IMR-90 (cell line): ENCODE data around the gene TTF1. TPM values are rescaled to one million over a fixed set of nuclear protein-coding genes. Genes with fewer than 3 reads are reported as not detected.

Source experiments
- ATAC-seq: fragments of 200-7000 bp; cut with Tn5 transposase; 2 replicates; pipeline ENCODE4 v1.9.1; 2020; ENCODE audit warnings: low read depth, mild to moderate bottlenecking, moderate library complexity
- BruUV-seq: library from RNA; stranded (reverse); fragments of 400-500 nt; replicated peaks from 2 replicates; lab custom pipeline; 2021; lab: Mats Ljungman, UMichigan
- CTCF ChIA-PET: fragments of 300-600 bp; formaldehyde crosslinking; extraction: SDS; loops from one replicate; lab custom pipeline; 2021; ENCODE audit warnings: antibody characterized with exemption; lab: Yijun Ruan, JAX
- POLR2A ChIA-PET: fragments of 300-600 bp; sonication (Branson Sonifier 250); formaldehyde crosslinking; loops from one replicate; lab custom pipeline; 2022; ENCODE audit warnings: antibody characterized with exemption; ENCODE audit not compliant: unreplicated experiment; lab: Charles Lee
- DNase-seq: peaks from one replicate; pipeline ENCODE4 v3.0.0; 2013
- H2AFZ ChIP-seq: replicated peaks from 2 replicates; pipeline ENCODE3; 2013; ENCODE audit warnings: low read length, mild to moderate bottlenecking; ENCODE audit not compliant: poor library complexity
- H2AK5ac ChIP-seq: 2 replicates; pipeline ENCODE4 v1.6.1; 2013; ENCODE audit warnings: low read depth, low read length, inconsistent platforms
- H2AK9ac ChIP-seq: replicated peaks from 2 replicates; pipeline ENCODE3; 2013; ENCODE audit warnings: mild to moderate bottlenecking, low read depth, low read length, moderate library complexity; ENCODE audit not compliant: poor library complexity
- H2BK120ac ChIP-seq: 2 replicates; pipeline ENCODE4 v1.6.1; 2013; ENCODE audit warnings: low read depth, low read length, inconsistent platforms
- H2BK15ac ChIP-seq: 3 replicates; pipeline ENCODE4 v1.6.1; 2013; ENCODE audit warnings: low read depth, low read length, inconsistent platforms
- H2BK20ac ChIP-seq: 2 replicates; pipeline ENCODE4 v1.6.1; 2013; ENCODE audit warnings: low read depth, mild to moderate bottlenecking, inconsistent platforms, low read length, moderate library complexity
- H2BK5ac ChIP-seq: 2 replicates; pipeline ENCODE4 v1.6.1; 2013; ENCODE audit warnings: mild to moderate bottlenecking, low read depth, low read length, inconsistent platforms; ENCODE audit not compliant: poor library complexity, severe bottlenecking
- H3K14ac ChIP-seq: replicated peaks from 2 replicates; pipeline ENCODE4 v1.6.1; 2013; ENCODE audit warnings: low read depth, low read length, inconsistent platforms
- H3K18ac ChIP-seq: 2 replicates; pipeline ENCODE4 v1.6.1; 2013; ENCODE audit warnings: low read depth, low read length, control low read depth
- H3K23ac ChIP-seq: 2 replicates; pipeline ENCODE4 v1.6.1; 2013; ENCODE audit warnings: low read depth, low read length, inconsistent platforms
- H3K27ac ChIP-seq: 2 replicates; pipeline ENCODE4 v1.5.1; 2013; ENCODE audit warnings: mild to moderate bottlenecking, control low read depth, low read length; ENCODE audit not compliant: insufficient read depth
- H3K27me3 ChIP-seq: 2 replicates; pipeline ENCODE4 v1.6.1; 2013; ENCODE audit warnings: low read length; ENCODE audit not compliant: control insufficient read depth, insufficient read depth
- H3K36me3 ChIP-seq: 2 replicates; pipeline ENCODE4 v1.6.1; 2013; ENCODE audit warnings: low read length, mixed read lengths; ENCODE audit not compliant: control insufficient read depth, insufficient read depth
- H3K4ac ChIP-seq: 2 replicates; pipeline ENCODE4 v1.6.1; 2013; ENCODE audit warnings: low read depth, low read length, inconsistent platforms
- H3K4me1 ChIP-seq: 2 replicates; pipeline ENCODE4 v1.6.1; 2013; ENCODE audit warnings: low read length, mixed read lengths; ENCODE audit not compliant: control insufficient read depth, insufficient read depth
- H3K4me2 ChIP-seq: 2 replicates; pipeline ENCODE4 v1.6.1; 2013; ENCODE audit warnings: low read depth, mild to moderate bottlenecking, control low read depth, low read length, moderate library complexity
- H3K4me3 ChIP-seq: 2 replicates; pipeline ENCODE4 v1.5.1; 2013; ENCODE audit warnings: low read depth, mild to moderate bottlenecking, control low read depth, low read length, moderate library complexity; ENCODE audit not compliant: insufficient read depth
- H3K56ac ChIP-seq: 2 replicates; pipeline ENCODE4 v1.6.1; 2013; ENCODE audit warnings: low read length, inconsistent platforms; ENCODE audit not compliant: insufficient read depth; ENCODE audit errors: extremely low read depth
- H3K79me1 ChIP-seq, 2 experiments: 2 replicates each; pipeline ENCODE4 v1.6.1; 2013; ENCODE audit warnings: low read length in 2 of 2, inconsistent platforms in 1 of 2, low read depth in 1 of 2
- H3K9ac ChIP-seq: 2 replicates; pipeline ENCODE4 v1.6.1; 2013; ENCODE audit warnings: low read depth, low read length, control low read depth
- H3K9me1 ChIP-seq: 2 replicates; pipeline ENCODE4 v1.6.1; 2013; ENCODE audit warnings: low read length, inconsistent platforms; ENCODE audit not compliant: insufficient read depth
- H3K9me3 ChIP-seq: 2 replicates; pipeline ENCODE4 v1.6.1; 2013; ENCODE audit warnings: low read length; ENCODE audit not compliant: control insufficient read depth, insufficient read depth
- H4K20me1 ChIP-seq: 2 replicates; pipeline ENCODE4 v1.6.1; 2013; ENCODE audit warnings: low read length, inconsistent platforms; ENCODE audit not compliant: insufficient read depth
- H4K5ac ChIP-seq: 2 replicates; pipeline ENCODE4 v1.6.1; 2013; ENCODE audit warnings: mild to moderate bottlenecking, low read depth, low read length, control low read depth
- H4K8ac ChIP-seq, 2 experiments: 2 replicates each; pipeline ENCODE4 v1.6.1; 2013; ENCODE audit warnings: low read depth in 2 of 2, low read length in 2 of 2, control low read depth in 1 of 2, inconsistent platforms in 1 of 2
- H4K91ac ChIP-seq: 2 replicates; pipeline ENCODE4 v1.6.1; 2013; ENCODE audit warnings: low read depth, low read length, inconsistent platforms; ENCODE audit not compliant: insufficient read depth
- CEBPB ChIP-seq: IDR thresholded peaks from 2 replicates; pipeline ENCODE4 v1.6.1; 2012; ENCODE audit warnings: low read depth, low read length, improper control_type of control experiment
- CHD1 ChIP-seq: IDR thresholded peaks from 2 replicates; pipeline ENCODE4 v1.6.1; 2012; ENCODE audit warnings: low read depth, low read length, improper control_type of control experiment
- FOS ChIP-seq: fragments of 150-350 bp; IDR thresholded peaks from 2 replicates; pipeline ENCODE4 v1.6.1; 2016; ENCODE audit warnings: low read depth, low read length
- MAFK ChIP-seq: IDR thresholded peaks from 2 replicates; pipeline ENCODE4 v1.6.1; 2012; ENCODE audit warnings: low read depth, low read length, improper control_type of control experiment
- MAZ ChIP-seq: IDR thresholded peaks from 2 replicates; pipeline ENCODE4 v1.6.1; 2012; ENCODE audit warnings: low read depth, mild to moderate bottlenecking, low read length, improper control_type of control experiment, moderate library complexity, borderline replicate concordance
- MXI1 ChIP-seq: IDR thresholded peaks from 2 replicates; pipeline ENCODE4 v1.6.1; 2012; ENCODE audit warnings: low read depth, mild to moderate bottlenecking, low read length, moderate library complexity, borderline replicate concordance
- RCOR1 ChIP-seq: IDR thresholded peaks from 2 replicates; pipeline ENCODE4 v1.6.1; 2012; ENCODE audit warnings: mild to moderate bottlenecking, low read length, improper control_type of control experiment; ENCODE audit not compliant: insufficient replicate concordance
- SMC3 ChIP-seq: fragments of 150-350 bp; IDR thresholded peaks from 2 replicates; pipeline ENCODE4 v1.6.1; 2016; ENCODE audit warnings: low read depth, mild to moderate bottlenecking, antibody characterized with exemption, low read length, moderate library complexity
- WGBS, 2 experiments: methylation state at CpG; one replicate each; pipeline versions ENCODE4 v1.1.5 to v1.1.7; 2013; ENCODE audit warnings: missing lambda C conversion rate in 2 of 2; ENCODE audit not compliant: insufficient read length in 1 of 2; ENCODE audit errors: extremely low coverage in 2 of 2; 5-methylcytosine and 5-hydroxymethylcytosine counted together
- dilution Hi-C: fragments of 300-500 bp; cut with HindIII; formaldehyde crosslinking; loops from one replicate; pipeline ENCODE4 v1.14.3; 2018; ENCODE audit warnings: low sequenced_read_pairs; ENCODE audit not compliant: unreplicated experiment
- in situ Hi-C: fragments of 300-500 bp; cut with MboI; formaldehyde crosslinking; loops from 3 replicates; pipeline ENCODE4 v1.14.3; 2019; ENCODE audit warnings: low sequenced_read_pairs, inconsistent platforms, mixed read lengths
- intact Hi-C: fragments of 100-400 bp; cut with micrococcal nuclease; formaldehyde crosslinking; loops from 2 replicates; pipeline ENCODE4 v1.10.0; 2022
- polyA plus RNA-seq, 3 experiments: library from polyadenylated mRNA; depleted of rRNA; stranded (reverse); fragments of >200 nt; gene quantifications; 2 replicates each; pipeline ENCODE4 v1.2.3, GENCODE V29; 2012; ENCODE audit warnings: low replicate concordance in 1 of 3
- total RNA-seq: library from RNA; depleted of rRNA; stranded (reverse); fragments of >200 nt; gene quantifications from 2 replicates; pipeline ENCODE4 v1.2.3, GENCODE V29; 2012
- TF ChIP-seq, protein P1 (sequence below): conservative IDR thresholded peaks from 2 replicates; pipeline ENCODE4 v1.5.1; 2012; ENCODE audit warnings: mild to moderate bottlenecking, low read depth, low read length, improper control_type of control experiment
- TF ChIP-seq, protein P2 (sequence below): fragments of 150-350 bp; IDR thresholded peaks from 2 replicates; pipeline ENCODE4 v1.6.1; 2016; ENCODE audit warnings: low read depth, mild to moderate bottlenecking, low read length, moderate library complexity, borderline replicate concordance
- TF ChIP-seq, protein P3 (sequence below): fragments of 150-350 bp; IDR thresholded peaks from 2 replicates; pipeline ENCODE4 v1.6.1; 2017; ENCODE audit warnings: mild to moderate bottlenecking, antibody characterized with exemption, low read length, low read depth

Gene TTF1
- total and polyA plus RNA-seq, 2 of the 4 experiments (the other 2 are of a cell fraction), result 6.5 to 12.0 TPM

DNA sequence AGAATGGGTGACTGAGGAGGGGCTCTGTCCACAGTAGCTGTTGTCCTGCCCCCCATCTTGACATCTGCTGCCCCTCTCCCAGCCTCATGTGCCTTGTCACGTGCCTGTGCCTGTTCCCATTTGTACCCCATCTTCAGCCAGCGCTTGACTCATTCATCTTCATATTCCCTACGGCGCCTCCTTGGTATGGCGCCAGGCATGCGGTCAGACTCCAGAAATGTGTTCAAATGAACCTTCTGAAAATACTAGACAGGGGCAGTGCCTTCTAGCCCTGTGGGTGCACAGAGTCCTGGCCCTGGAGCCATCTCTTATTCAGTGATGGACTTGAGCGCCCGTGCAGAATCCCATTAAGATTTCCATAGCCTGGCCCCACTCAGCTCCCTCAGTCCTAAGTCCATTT lies 49.6 kb upstream of the TTF1 start:
- H3K9me1 ChIP-seq, result no peaks in the 10 kb centered on the region
- no peak overlapping the region for H4K91ac ChIP-seq
- H3K27me3 ChIP-seq, result peaks cover 27% of the 10 kb centered on the region
- dilution Hi-C loops, result no loop called here
- intact Hi-C loops, result no loop called here
- no peaks in the 10 kb centered on the region for H4K20me1 ChIP-seq
- no peak overlapping the region for H3K56ac ChIP-seq
- H2BK20ac ChIP-seq, result no peak overlapping the region
- H4K5ac ChIP-seq, result no peak overlapping the region
- H2BK120ac ChIP-seq, result no peak overlapping the region
- DNase-seq, result no peak
- H2AFZ ChIP-seq, result no peak overlapping the region
- TF ChIP-seq, protein P1, sequence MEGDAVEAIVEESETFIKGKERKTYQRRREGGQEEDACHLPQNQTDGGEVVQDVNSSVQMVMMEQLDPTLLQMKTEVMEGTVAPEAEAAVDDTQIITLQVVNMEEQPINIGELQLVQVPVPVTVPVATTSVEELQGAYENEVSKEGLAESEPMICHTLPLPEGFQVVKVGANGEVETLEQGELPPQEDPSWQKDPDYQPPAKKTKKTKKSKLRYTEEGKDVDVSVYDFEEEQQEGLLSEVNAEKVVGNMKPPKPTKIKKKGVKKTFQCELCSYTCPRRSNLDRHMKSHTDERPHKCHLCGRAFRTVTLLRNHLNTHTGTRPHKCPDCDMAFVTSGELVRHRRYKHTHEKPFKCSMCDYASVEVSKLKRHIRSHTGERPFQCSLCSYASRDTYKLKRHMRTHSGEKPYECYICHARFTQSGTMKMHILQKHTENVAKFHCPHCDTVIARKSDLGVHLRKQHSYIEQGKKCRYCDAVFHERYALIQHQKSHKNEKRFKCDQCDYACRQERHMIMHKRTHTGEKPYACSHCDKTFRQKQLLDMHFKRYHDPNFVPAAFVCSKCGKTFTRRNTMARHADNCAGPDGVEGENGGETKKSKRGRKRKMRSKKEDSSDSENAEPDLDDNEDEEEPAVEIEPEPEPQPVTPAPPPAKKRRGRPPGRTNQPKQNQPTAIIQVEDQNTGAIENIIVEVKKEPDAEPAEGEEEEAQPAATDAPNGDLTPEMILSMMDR, result no peak
- TF ChIP-seq, protein P2, sequence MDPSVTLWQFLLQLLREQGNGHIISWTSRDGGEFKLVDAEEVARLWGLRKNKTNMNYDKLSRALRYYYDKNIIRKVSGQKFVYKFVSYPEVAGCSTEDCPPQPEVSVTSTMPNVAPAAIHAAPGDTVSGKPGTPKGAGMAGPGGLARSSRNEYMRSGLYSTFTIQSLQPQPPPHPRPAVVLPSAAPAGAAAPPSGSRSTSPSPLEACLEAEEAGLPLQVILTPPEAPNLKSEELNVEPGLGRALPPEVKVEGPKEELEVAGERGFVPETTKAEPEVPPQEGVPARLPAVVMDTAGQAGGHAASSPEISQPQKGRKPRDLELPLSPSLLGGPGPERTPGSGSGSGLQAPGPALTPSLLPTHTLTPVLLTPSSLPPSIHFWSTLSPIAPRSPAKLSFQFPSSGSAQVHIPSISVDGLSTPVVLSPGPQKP, result no peak
- TF ChIP-seq FOS (no peak), RCOR1 (no peak), MXI1 (no peak), CEBPB (no peak), MAFK (no peak), MAZ (no peak), SMC3 (no peak), CHD1 (no peak)
- TF ChIP-seq, protein P3, sequence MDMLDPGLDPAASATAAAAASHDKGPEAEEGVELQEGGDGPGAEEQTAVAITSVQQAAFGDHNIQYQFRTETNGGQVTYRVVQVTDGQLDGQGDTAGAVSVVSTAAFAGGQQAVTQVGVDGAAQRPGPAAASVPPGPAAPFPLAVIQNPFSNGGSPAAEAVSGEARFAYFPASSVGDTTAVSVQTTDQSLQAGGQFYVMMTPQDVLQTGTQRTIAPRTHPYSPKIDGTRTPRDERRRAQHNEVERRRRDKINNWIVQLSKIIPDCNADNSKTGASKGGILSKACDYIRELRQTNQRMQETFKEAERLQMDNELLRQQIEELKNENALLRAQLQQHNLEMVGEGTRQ, result no peak
- H2AK9ac ChIP-seq, result no peak overlapping the region
- H3K14ac ChIP-seq, result no peak overlapping the region
- H3K4me3 ChIP-seq, result no peak overlapping the region
- no peak overlapping the region for H3K18ac ChIP-seq
- no peak overlapping the region for H3K23ac ChIP-seq
- H3K27ac ChIP-seq, result no peak overlapping the region
- WGBS, 2 experiments, result no CpG with 5 or more reads among the region's 8 CpGs
- ATAC-seq, result no peak
- no peak overlapping the region for H3K4ac ChIP-seq
- H3K9ac ChIP-seq, result no peak overlapping the region
- H3K4me1 ChIP-seq, result no peaks in the 10 kb centered on the region
- no peak overlapping the region for H2BK5ac ChIP-seq
- H3K36me3 ChIP-seq, result no peaks in the 10 kb centered on the region
- no peak overlapping the region for H3K4me2 ChIP-seq
- BruUV-seq, result no TSS peak
- H3K79me1 ChIP-seq, result no peaks in the 10 kb centered on the region
- ChIA-PET CTCF (no interaction called here), POLR2A (no interaction called here)
- in situ Hi-C loops, result no loop called here
- H2BK15ac ChIP-seq, result no peak overlapping the region
- H4K8ac ChIP-seq, result no peak overlapping the region
- no peaks in the 10 kb centered on the region for H3K9me3 ChIP-seq
- no peak overlapping the region for H2AK5ac ChIP-seq
